ENCODE results near the gene TMEM235. TPM values are rescaled to one million over a fixed set of nuclear protein-coding genes. Genes with fewer than 3 reads are reported as not detected.

TMEM235 gene
- total RNA-seq, 3 donors from 2014 or later: not detected

GRCh38 chr17:78237401-78238012 is 6.1 kb downstream of the TMEM235 start:
- H3K9me3 ChIP-seq: no peaks in the 10 kb centered on the region
- intact Hi-C loops (cut with DNase I, micrococcal nuclease): no loop called here
- DNase-seq (no peak), ATAC-seq (no peak)
- H3K36me3 ChIP-seq (ENCODE audit: low read depth): no peaks in the 10 kb centered on the region
- TF ChIP-seq CTCF (IDR thresholded peaks at IDR 0.05): no peak
- no peak overlapping the region for H3K4me3 ChIP-seq
- H3K4me1 ChIP-seq (ENCODE audit: low read depth): no peaks in the 10 kb centered on the region

GRCh38 chr17:78238823-78239488 is 7.5 kb downstream of the TMEM235 start:
- H3K4me1 ChIP-seq (ENCODE audit: low read depth): no peaks in the 10 kb centered on the region
- no peak for ATAC-seq

GRCh38 chr17:78239489-78239931 is 8.1 kb downstream of the TMEM235 start:
- intact Hi-C loops (cut with DNase I, micrococcal nuclease): no loop called here
- DNase-seq: no peak
- ATAC-seq: peak; percentile 39

More at GRCh38 chr17:78238823-78239488, 7.5 kb downstream of the TMEM235 start:
- Histone ChIP-seq H3K36me3 (ENCODE audit: low read depth) (no peaks in the 10 kb centered on the region), H3K9me3 (no peaks in the 10 kb centered on the region), H3K4me3 (no peak overlapping the region)
- no peak for TF ChIP-seq CTCF (IDR thresholded peaks at IDR 0.05)
- intact Hi-C loops (cut with DNase I, micrococcal nuclease): no loop called here
- DNase-seq: no peak

GRCh38 chr17:78240012-78240655 is 8.7 kb downstream of the TMEM235 start:
- ATAC-seq: no peak
- intact Hi-C loops (cut with DNase I, micrococcal nuclease): no loop called here
- Histone ChIP-seq H3K4me3 (no peak overlapping the region), H3K4me1 (ENCODE audit: low read depth) (no peaks in the 10 kb centered on the region), H3K36me3 (ENCODE audit: low read depth) (no peaks in the 10 kb centered on the region), H3K9me3 (no peaks in the 10 kb centered on the region)
- TF ChIP-seq CTCF (IDR thresholded peaks at IDR 0.05): no peak
- no peak for DNase-seq

More at GRCh38 chr17:78239489-78239931, 8.1 kb downstream of the TMEM235 start:
- TF ChIP-seq CTCF (IDR thresholded peaks at IDR 0.05): no peak
- Histone ChIP-seq H3K9me3 (no peaks in the 10 kb centered on the region), H3K36me3 (ENCODE audit: low read depth) (no peaks in the 10 kb centered on the region), H3K4me1 (ENCODE audit: low read depth) (no peaks in the 10 kb centered on the region), H3K4me3 (no peak overlapping the region)

- no peaks in the 10 kb centered on the region for H3K36me3 ChIP-seq (ENCODE audit: low read depth)
- no peaks in the 10 kb centered on the region for H3K9me3 ChIP-seq
- no peak overlapping the region for H3K4me3 ChIP-seq
- no peaks in the 10 kb centered on the region for H3K4me1 ChIP-seq (ENCODE audit: low read depth)
- no peak for DNase-seq
- ATAC-seq: no peak
- TF ChIP-seq CTCF (IDR thresholded peaks at IDR 0.05): no peak
- intact Hi-C loops (cut with DNase I, micrococcal nuclease): no loop called here
These were observed 9.4 kb downstream of the TMEM235 start for GRCh38 chr17:78240839-78241238.

Data from mucosa of descending colon (tissue), 3 donors.